B cell (primary cell): ENCODE results near the gene CACNG6.

Source experiments
- CTCF ChIP-seq: fragments of 200-600 bp; IDR thresholded peaks from one replicate; pipeline ENCODE4 v1.8.0; 2022; ENCODE audit warnings: antibody characterized with exemption, mild to moderate bottlenecking
- EZH2 ChIP-seq: IDR thresholded peaks from 2 replicates; pipeline ENCODE4 v1.6.1; 2012; ENCODE audit warnings: borderline replicate concordance, low read depth, mild to moderate bottlenecking, moderate library complexity, low read length; ENCODE audit not compliant: insufficient read depth, poor library complexity, severe bottlenecking

GRCh38 chr19:53965091-53965490, 26.3 kb upstream of the CACNG6 start:
- TF ChIP-seq CTCF (no peak), EZH2 (no peak)
